ENCODE results near the gene DPYSL3.
"Not testable (repeated sequence)": the region's sequence is repeated elsewhere in the genome, so short reads cannot be mapped to it uniquely, and the experiment has no call there.

Gene DPYSL3

GRCh38 chr5:147509710-147510651 is at the start of gene DPYSL3:
DPYSL3 (minus strand) TSS chr5:147510068; CDS start chr5:147509858, 210 bp downstream.
- FAIRE-seq, result no peak

- FAIRE-seq, result no peak
Observed at GRCh38 chr5:147558826-147559225, 49.0 kb upstream of the DPYSL3 start.

- FAIRE-seq, result no peak
Observed at GRCh38 chr5:147557876-147558745, 48.2 kb upstream of the DPYSL3 start.

- FAIRE-seq, result no peak
Observed at GRCh38 chr5:147555176-147555575, 45.3 kb upstream of the DPYSL3 start.

GRCh38 chr5:147554261-147554817 is 44.5 kb upstream of the DPYSL3 start:
- no peak for FAIRE-seq

- FAIRE-seq, result not testable (repeated sequence)
Observed at GRCh38 chr5:147553817-147554216, 43.9 kb upstream of the DPYSL3 start.

- FAIRE-seq, result no peak
Observed at GRCh38 chr5:147552897-147553296, 43.0 kb upstream of the DPYSL3 start.

- FAIRE-seq, result no peak
Observed at GRCh38 chr5:147551677-147552076, 41.8 kb upstream of the DPYSL3 start.

GRCh38 chr5:147547730-147548129 is 37.9 kb upstream of the DPYSL3 start:
- FAIRE-seq, result no peak

GRCh38 chr5:147544556-147544955 is 34.7 kb upstream of the DPYSL3 start:
- FAIRE-seq, result no peak

- FAIRE-seq, result no peak
Observed at GRCh38 chr5:147539053-147539452, 29.2 kb upstream of the DPYSL3 start.

- FAIRE-seq, result no peak
Observed at GRCh38 chr5:147538236-147538635, 28.4 kb upstream of the DPYSL3 start.

- no peak for FAIRE-seq
Observed at GRCh38 chr5:147534172-147534951, 24.5 kb upstream of the DPYSL3 start.

GRCh38 chr5:147532156-147532555 is 22.3 kb upstream of the DPYSL3 start:
- FAIRE-seq, result no peak

- no peak for FAIRE-seq
Observed at GRCh38 chr5:147530530-147531389, 20.9 kb upstream of the DPYSL3 start.

- FAIRE-seq, result no peak
Observed at GRCh38 chr5:147523069-147523468, 13.2 kb upstream of the DPYSL3 start.

- no peak for FAIRE-seq
Observed at GRCh38 chr5:147522435-147522834, 12.6 kb upstream of the DPYSL3 start.

GRCh38 chr5:147520450-147520849 is 10.6 kb upstream of the DPYSL3 start:
- FAIRE-seq, result no peak

- FAIRE-seq, result no peak
Observed at GRCh38 chr5:147519380-147519779, 9.5 kb upstream of the DPYSL3 start.

- no peak for FAIRE-seq
Observed at GRCh38 chr5:147517383-147517782, 7.5 kb upstream of the DPYSL3 start.

- no peak for FAIRE-seq
Observed at GRCh38 chr5:147515269-147515668, 5.4 kb upstream of the DPYSL3 start.

Data from TTC549 (cell line).